ENCODE measurements around the gene MYLK.
A peak's percentile ranks its signal among the peaks of the same experiment; 100 is the strongest.

The MYLK gene

DNA sequence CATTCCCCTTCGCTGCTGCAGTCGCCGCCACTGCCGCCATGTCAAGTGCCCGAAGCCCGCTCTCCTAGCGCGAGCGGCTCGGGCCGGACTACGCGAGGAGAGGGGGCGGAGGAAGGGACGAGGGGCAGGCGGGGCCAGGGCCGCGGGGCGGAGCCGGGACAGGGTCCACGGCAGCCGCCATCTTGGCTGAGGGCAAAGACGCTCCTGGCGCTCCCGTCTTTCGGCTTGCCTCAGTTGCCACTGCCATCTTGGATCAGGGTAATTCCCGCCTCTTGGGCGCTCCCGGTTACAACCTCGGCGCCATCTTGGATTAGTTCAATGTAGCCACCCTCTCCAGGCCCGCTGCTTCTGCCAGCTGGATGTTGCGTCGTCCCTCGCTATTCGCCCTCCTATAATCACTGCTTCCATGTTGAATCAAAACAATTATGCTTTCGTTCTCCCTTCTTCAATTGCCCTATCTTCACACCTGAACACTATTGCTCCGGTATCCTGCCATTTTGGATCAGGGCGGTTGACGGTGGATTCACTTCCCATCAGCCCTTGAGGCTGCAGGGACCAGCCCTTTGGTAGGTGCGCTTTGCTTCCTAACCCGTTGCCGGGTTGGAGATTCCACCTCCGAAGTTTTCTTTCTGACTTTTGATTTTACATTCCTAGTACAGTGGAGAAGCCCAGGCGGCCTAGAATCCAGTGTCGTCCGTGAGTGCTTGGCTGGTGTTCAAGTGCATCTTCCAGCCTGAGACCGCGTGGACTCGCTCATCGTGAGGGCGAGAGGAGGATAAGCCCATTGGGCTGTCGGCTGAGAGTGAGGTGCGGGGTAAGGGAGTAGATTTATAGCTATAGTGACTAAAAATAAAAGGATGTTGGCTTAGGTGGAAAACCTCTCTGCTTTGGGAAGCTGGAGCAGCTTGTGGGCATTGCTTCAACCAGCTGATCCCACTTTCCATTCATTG is 298.9 kb downstream of the MYLK start, which contains the start of gene HACD2:
HACD2 (minus strand) TSS at position 66 of the 950 bp plus-strand sequence; CDS start at position 40, 26 bp downstream.
- peaks cover 7% of the 10 kb centered on the region for H3K36me3 ChIP-seq (ENCODE audit: control insufficient read depth, low read depth, low read length)
- peak within 1 kb of the TSS; percentile 93 for H3K27ac ChIP-seq (ENCODE audit: low read length)
- H3K27me3 ChIP-seq (ENCODE audit: control insufficient read depth, insufficient read depth, low read length): no peaks in the 10 kb centered on the region

GRCh38 chr3:123584284-123584987 is 299.7 kb downstream of the MYLK start:
- no peaks in the 10 kb centered on the region for H3K9me3 ChIP-seq (ENCODE audit: control insufficient read depth, low read depth, low read length)
- no peak overlapping the region for H3K27ac ChIP-seq (ENCODE audit: low read length)
- no peaks in the 10 kb centered on the region for H3K27me3 ChIP-seq (ENCODE audit: control insufficient read depth, insufficient read depth, low read length)
- peaks cover 9% of the 10 kb centered on the region for H3K4me1 ChIP-seq (ENCODE audit: control insufficient read depth, low read depth, low read length)
- peak overlapping the region; percentile 73 for H3K9ac ChIP-seq (ENCODE audit: low read length)
- peak overlapping the region; percentile 88 for H3K4me3 ChIP-seq (ENCODE audit: low read length)
- H3K36me3 ChIP-seq (ENCODE audit: control insufficient read depth, low read depth, low read length): peaks cover 14% of the 10 kb centered on the region

More for the DNA sequence above, 298.9 kb downstream of the MYLK start, which contains the start of gene HACD2:
- peak within 1 kb of the TSS; percentile 88 for H3K4me3 ChIP-seq (ENCODE audit: low read length)
- H3K4me1 ChIP-seq (ENCODE audit: control insufficient read depth, low read depth, low read length): peaks cover 9% of the 10 kb centered on the region
- no peaks in the 10 kb centered on the region for H3K9me3 ChIP-seq (ENCODE audit: control insufficient read depth, low read depth, low read length)
- H3K9ac ChIP-seq (ENCODE audit: low read length): peak within 1 kb of the TSS; percentile 82

GRCh38 chr3:123583561-123583960 is 300.6 kb downstream of the MYLK start:
- H3K36me3 ChIP-seq (ENCODE audit: control insufficient read depth, low read depth, low read length): peaks cover 21% of the 10 kb centered on the region
- peak overlapping the region; percentile 88 for H3K4me3 ChIP-seq (ENCODE audit: low read length)
- no peaks in the 10 kb centered on the region for H3K9me3 ChIP-seq (ENCODE audit: control insufficient read depth, low read depth, low read length)
- peak overlapping the region; percentile 73 for H3K9ac ChIP-seq (ENCODE audit: low read length)
- H3K4me1 ChIP-seq (ENCODE audit: control insufficient read depth, low read depth, low read length): peaks cover 9% of the 10 kb centered on the region
- no peaks in the 10 kb centered on the region for H3K27me3 ChIP-seq (ENCODE audit: control insufficient read depth, insufficient read depth, low read length)
- H3K27ac ChIP-seq (ENCODE audit: low read length): no peak overlapping the region

DNA sequence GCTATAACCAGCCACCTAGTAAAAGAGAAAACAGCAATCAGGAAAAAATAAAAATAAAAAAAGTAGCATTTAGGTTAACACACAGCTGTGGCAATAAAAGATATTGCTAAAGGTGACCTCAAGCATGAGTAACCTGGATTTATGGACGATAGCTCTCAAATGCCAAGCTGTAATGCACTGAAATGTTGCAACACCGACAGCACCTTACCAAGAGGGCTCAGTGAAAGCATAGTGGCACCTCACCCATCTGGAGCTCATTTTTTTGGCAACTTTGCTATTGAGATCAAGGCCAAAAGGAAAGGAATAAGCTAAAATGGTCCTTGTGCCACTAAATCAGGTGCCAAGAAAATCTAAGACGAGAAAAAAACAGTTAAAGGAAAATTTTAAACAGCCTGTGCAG is 301.8 kb downstream of the MYLK start:
- no peak overlapping the region for H3K9ac ChIP-seq (ENCODE audit: low read length)
- H3K27me3 ChIP-seq (ENCODE audit: control insufficient read depth, insufficient read depth, low read length): no peaks in the 10 kb centered on the region

DNA sequence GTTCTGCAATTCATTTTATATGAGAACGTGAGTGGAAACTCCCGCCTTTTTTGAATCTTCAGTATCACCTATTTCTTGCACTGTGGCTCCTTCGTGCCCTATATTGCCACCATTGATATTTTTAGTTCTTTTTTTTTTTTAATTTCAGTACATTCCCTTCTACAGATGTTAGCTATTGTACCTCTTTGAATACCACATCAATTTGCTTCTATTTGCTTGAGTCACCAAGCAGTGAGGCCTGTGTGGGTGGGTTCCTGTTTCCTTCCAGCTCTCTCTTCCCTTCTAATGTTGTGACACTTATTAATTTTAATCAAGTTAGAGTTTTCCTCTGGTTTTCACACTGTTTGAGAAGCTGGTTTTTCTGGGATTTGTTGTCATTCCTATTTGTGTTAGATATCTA is 308.0 kb downstream of the MYLK start:
- no peaks in the 10 kb centered on the region for H3K9me3 ChIP-seq (ENCODE audit: control insufficient read depth, low read depth, low read length)
- peaks cover 9% of the 10 kb centered on the region for H3K4me1 ChIP-seq (ENCODE audit: control insufficient read depth, low read depth, low read length)
- no peaks in the 10 kb centered on the region for H3K27me3 ChIP-seq (ENCODE audit: control insufficient read depth, insufficient read depth, low read length)
- no peak overlapping the region for H3K4me3 ChIP-seq (ENCODE audit: low read length)
- H3K9ac ChIP-seq (ENCODE audit: low read length): no peak overlapping the region
- no peak overlapping the region for H3K27ac ChIP-seq (ENCODE audit: low read length)
- H3K36me3 ChIP-seq (ENCODE audit: control insufficient read depth, low read depth, low read length): peaks cover 25% of the 10 kb centered on the region

More for the DNA sequence above, 301.8 kb downstream of the MYLK start:
- Histone ChIP-seq H3K9me3 (ENCODE audit: control insufficient read depth, low read depth, low read length) (no peaks in the 10 kb centered on the region), H3K27ac (ENCODE audit: low read length) (no peak overlapping the region), H3K36me3 (ENCODE audit: control insufficient read depth, low read depth, low read length) (peaks cover 28% of the 10 kb centered on the region), H3K4me3 (ENCODE audit: low read length) (no peak overlapping the region), H3K4me1 (ENCODE audit: control insufficient read depth, low read depth, low read length) (peaks cover 9% of the 10 kb centered on the region)

GRCh38 chr3:123571973-123572365 is 312.2 kb downstream of the MYLK start:
- no peak overlapping the region for H3K9ac ChIP-seq (ENCODE audit: low read length)
- H3K4me1 ChIP-seq (ENCODE audit: control insufficient read depth, low read depth, low read length): peaks cover 13% of the 10 kb centered on the region
- H3K36me3 ChIP-seq (ENCODE audit: control insufficient read depth, low read depth, low read length): no peaks in the 10 kb centered on the region
- H3K9me3 ChIP-seq (ENCODE audit: control insufficient read depth, low read depth, low read length): no peaks in the 10 kb centered on the region
- H3K27me3 ChIP-seq (ENCODE audit: control insufficient read depth, insufficient read depth, low read length): no peaks in the 10 kb centered on the region
- no peak overlapping the region for H3K27ac ChIP-seq (ENCODE audit: low read length)
- no peak overlapping the region for H3K4me3 ChIP-seq (ENCODE audit: low read length)

- Histone ChIP-seq H3K27me3 (ENCODE audit: control insufficient read depth, insufficient read depth, low read length) (no peaks in the 10 kb centered on the region), H3K9ac (ENCODE audit: low read length) (no peak overlapping the region), H3K4me1 (ENCODE audit: control insufficient read depth, low read depth, low read length) (peaks cover 13% of the 10 kb centered on the region), H3K4me3 (ENCODE audit: low read length) (no peak overlapping the region), H3K36me3 (ENCODE audit: control insufficient read depth, low read depth, low read length) (no peaks in the 10 kb centered on the region), H3K9me3 (ENCODE audit: control insufficient read depth, low read depth, low read length) (no peaks in the 10 kb centered on the region), H3K27ac (ENCODE audit: low read length) (no peak overlapping the region)
Observed at GRCh38 chr3:123571264-123571972, 312.7 kb downstream of the MYLK start.

- no peaks in the 10 kb centered on the region for H3K9me3 ChIP-seq (ENCODE audit: control insufficient read depth, low read depth, low read length)
- peaks cover 13% of the 10 kb centered on the region for H3K4me1 ChIP-seq (ENCODE audit: control insufficient read depth, low read depth, low read length)
- no peak overlapping the region for H3K4me3 ChIP-seq (ENCODE audit: low read length)
- H3K9ac ChIP-seq (ENCODE audit: low read length): no peak overlapping the region
- H3K36me3 ChIP-seq (ENCODE audit: control insufficient read depth, low read depth, low read length): peaks cover 5% of the 10 kb centered on the region
- no peak overlapping the region for H3K27ac ChIP-seq (ENCODE audit: low read length)
- no peaks in the 10 kb centered on the region for H3K27me3 ChIP-seq (ENCODE audit: control insufficient read depth, insufficient read depth, low read length)
Observed at GRCh38 chr3:123568875-123569274, 315.3 kb downstream of the MYLK start.

GRCh38 chr3:123568034-123568433 is 316.1 kb downstream of the MYLK start:
- H3K27me3 ChIP-seq (ENCODE audit: control insufficient read depth, insufficient read depth, low read length): no peaks in the 10 kb centered on the region
- H3K27ac ChIP-seq (ENCODE audit: low read length): no peak overlapping the region
- H3K4me3 ChIP-seq (ENCODE audit: low read length): no peak overlapping the region
- peaks cover 13% of the 10 kb centered on the region for H3K4me1 ChIP-seq (ENCODE audit: control insufficient read depth, low read depth, low read length)
- no peaks in the 10 kb centered on the region for H3K9me3 ChIP-seq (ENCODE audit: control insufficient read depth, low read depth, low read length)
- no peak overlapping the region for H3K9ac ChIP-seq (ENCODE audit: low read length)
- peaks cover 5% of the 10 kb centered on the region for H3K36me3 ChIP-seq (ENCODE audit: control insufficient read depth, low read depth, low read length)

GRCh38 chr3:123564056-123564455 is 320.1 kb downstream of the MYLK start:
- no peak overlapping the region for H3K9ac ChIP-seq (ENCODE audit: low read length)
- H3K36me3 ChIP-seq (ENCODE audit: control insufficient read depth, low read depth, low read length): peaks cover 5% of the 10 kb centered on the region
- H3K4me3 ChIP-seq (ENCODE audit: low read length): no peak overlapping the region
- no peaks in the 10 kb centered on the region for H3K4me1 ChIP-seq (ENCODE audit: control insufficient read depth, low read depth, low read length)
- no peaks in the 10 kb centered on the region for H3K27me3 ChIP-seq (ENCODE audit: control insufficient read depth, insufficient read depth, low read length)
- H3K27ac ChIP-seq (ENCODE audit: low read length): no peak overlapping the region
- no peaks in the 10 kb centered on the region for H3K9me3 ChIP-seq (ENCODE audit: control insufficient read depth, low read depth, low read length)

DNA sequence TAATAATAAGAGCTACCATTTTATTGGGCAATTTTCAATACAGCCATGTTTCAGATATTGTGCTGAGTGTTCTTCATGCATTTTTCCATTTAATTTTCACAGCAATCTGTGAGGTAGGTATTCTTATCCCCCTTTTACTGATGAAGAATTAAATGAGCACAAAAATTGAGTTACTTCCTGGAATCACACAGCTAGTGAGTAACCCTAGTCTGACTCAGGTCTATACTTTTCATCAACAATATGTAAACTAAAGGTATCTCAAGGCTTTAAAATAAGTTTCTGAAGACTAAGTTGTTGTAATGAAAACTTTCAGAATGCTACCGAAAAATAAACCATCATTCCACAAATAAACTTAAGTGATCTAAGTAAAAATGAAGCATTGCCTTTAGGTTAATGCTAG is 321.6 kb downstream of the MYLK start:
- Histone ChIP-seq H3K4me1 (ENCODE audit: control insufficient read depth, low read depth, low read length) (no peaks in the 10 kb centered on the region), H3K9ac (ENCODE audit: low read length) (no peak overlapping the region), H3K4me3 (ENCODE audit: low read length) (no peak overlapping the region), H3K27ac (ENCODE audit: low read length) (no peak overlapping the region), H3K36me3 (ENCODE audit: control insufficient read depth, low read depth, low read length) (peaks cover 5% of the 10 kb centered on the region), H3K9me3 (ENCODE audit: control insufficient read depth, low read depth, low read length) (no peaks in the 10 kb centered on the region), H3K27me3 (ENCODE audit: control insufficient read depth, insufficient read depth, low read length) (no peaks in the 10 kb centered on the region)
